Epithelial cell of proximal tubule (primary cell): ENCODE measurements around the gene CEACAM18. TPM values are rescaled to one million over a fixed set of nuclear protein-coding genes. Genes with fewer than 3 reads are reported as not detected.
"Not testable (repeated sequence)": the region's sequence is repeated elsewhere in the genome, so short reads cannot be mapped to it uniquely, and the experiment has no call there.

Experiments
- DNase-seq: peaks from one replicate; pipeline ENCODE4 v3.0.0-alpha.2; 2011; ENCODE audit warnings: low read depth
- H3K4me3 ChIP-seq: 2 replicates; pipeline ENCODE4 v1.5.1; 2011; ENCODE audit warnings: low read depth, mild to moderate bottlenecking, low read length
- total RNA-seq: library from RNA; depleted of rRNA; stranded (reverse); fragments of >200 nt; gene quantifications from 2 replicates; pipeline ENCODE4 v1.2.3, GENCODE V29; 2015
- TF ChIP-seq, protein P1 (sequence below): conservative IDR thresholded peaks from 2 replicates; pipeline ENCODE4 v1.5.1; 2012; ENCODE audit warnings: low read depth, mild to moderate bottlenecking, low read length

The CEACAM18 gene
- total RNA-seq, 1 donor from 2014 or later, result not detected

- DNase-seq, result no peak
- no peak overlapping the region for H3K4me3 ChIP-seq
- TF ChIP-seq, protein P1, sequence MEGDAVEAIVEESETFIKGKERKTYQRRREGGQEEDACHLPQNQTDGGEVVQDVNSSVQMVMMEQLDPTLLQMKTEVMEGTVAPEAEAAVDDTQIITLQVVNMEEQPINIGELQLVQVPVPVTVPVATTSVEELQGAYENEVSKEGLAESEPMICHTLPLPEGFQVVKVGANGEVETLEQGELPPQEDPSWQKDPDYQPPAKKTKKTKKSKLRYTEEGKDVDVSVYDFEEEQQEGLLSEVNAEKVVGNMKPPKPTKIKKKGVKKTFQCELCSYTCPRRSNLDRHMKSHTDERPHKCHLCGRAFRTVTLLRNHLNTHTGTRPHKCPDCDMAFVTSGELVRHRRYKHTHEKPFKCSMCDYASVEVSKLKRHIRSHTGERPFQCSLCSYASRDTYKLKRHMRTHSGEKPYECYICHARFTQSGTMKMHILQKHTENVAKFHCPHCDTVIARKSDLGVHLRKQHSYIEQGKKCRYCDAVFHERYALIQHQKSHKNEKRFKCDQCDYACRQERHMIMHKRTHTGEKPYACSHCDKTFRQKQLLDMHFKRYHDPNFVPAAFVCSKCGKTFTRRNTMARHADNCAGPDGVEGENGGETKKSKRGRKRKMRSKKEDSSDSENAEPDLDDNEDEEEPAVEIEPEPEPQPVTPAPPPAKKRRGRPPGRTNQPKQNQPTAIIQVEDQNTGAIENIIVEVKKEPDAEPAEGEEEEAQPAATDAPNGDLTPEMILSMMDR, result no peak
These were observed 16.1 kb upstream of the CEACAM18 start for GRCh38 chr19:51462276-51462675.

- DNase-seq, result no peak
- TF ChIP-seq, protein P1, result no peak
- H3K4me3 ChIP-seq, result no peak overlapping the region
These were observed 15.7 kb upstream of the CEACAM18 start for GRCh38 chr19:51462681-51463080.

GRCh38 chr19:51463976-51464581 is 14.3 kb upstream of the CEACAM18 start:
- H3K4me3 ChIP-seq, DNase-seq: not testable (repeated sequence)

DNA sequence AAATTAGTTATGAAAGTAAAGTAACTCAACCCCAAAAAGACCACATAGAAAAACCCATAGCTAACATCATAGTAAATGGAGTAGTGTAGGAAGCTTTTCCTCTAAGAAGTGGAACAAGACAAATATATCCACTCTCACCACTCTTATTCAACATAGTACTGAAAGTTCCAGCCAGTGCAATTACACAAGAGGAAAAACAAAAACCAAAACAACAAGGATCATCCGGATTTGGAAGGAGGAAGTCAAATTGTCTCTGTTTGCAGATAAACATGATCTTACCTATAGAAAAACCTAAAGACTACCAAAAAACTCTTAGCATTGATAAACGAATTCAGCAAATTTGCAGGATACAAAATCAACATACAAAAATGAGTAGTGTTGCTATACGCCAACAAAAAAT is 11.6 kb upstream of the CEACAM18 start:
- no peak overlapping the region for H3K4me3 ChIP-seq
- DNase-seq, result no peak
- TF ChIP-seq, protein P1, result no peak

GRCh38 chr19:51467864-51468544 is 10.3 kb upstream of the CEACAM18 start:
- TF ChIP-seq, protein P1, result no peak
- DNase-seq, result no peak
- no peak overlapping the region for H3K4me3 ChIP-seq

GRCh38 chr19:51468545-51468920 is 9.8 kb upstream of the CEACAM18 start:
- TF ChIP-seq, protein P1, result no peak
- no peak for DNase-seq
- no peak overlapping the region for H3K4me3 ChIP-seq

DNA sequence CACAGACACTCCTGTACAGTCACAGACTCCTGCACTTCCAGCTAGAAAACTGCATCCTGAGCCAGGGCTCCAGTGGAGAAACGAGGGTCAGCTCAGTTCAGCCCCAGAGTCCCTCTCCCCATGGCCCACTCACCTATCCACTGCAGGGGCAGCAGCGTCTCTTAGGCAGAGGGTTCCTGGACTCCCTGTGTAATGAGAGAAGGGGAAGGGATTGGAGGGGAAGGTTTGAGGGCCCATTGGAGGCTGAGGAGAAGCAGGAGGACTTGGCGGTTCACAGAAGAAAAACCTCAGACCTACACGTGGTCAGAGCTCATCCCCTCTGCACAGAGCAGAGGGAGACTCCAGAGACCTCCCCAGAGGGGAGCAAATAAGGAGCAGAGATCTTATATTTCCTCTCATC is 9.2 kb upstream of the CEACAM18 start:
- H3K4me3 ChIP-seq, result no peak overlapping the region
- DNase-seq, result no peak
- TF ChIP-seq, protein P1, result no peak
